ENCODE data around the gene CYB5A.

CYB5A gene

GRCh38 chr18:74244554-74244953, 47.2 kb downstream of the CYB5A start:
- H3K27ac ChIP-seq: no peak overlapping the region
- TF ChIP-seq CTCF (IDR thresholded peaks at IDR 0.05): no peak
- TF ChIP-seq ZFX (IDR thresholded peaks at IDR 0.05; ENCODE audit: borderline replicate concordance): no peak

- no peak overlapping the region for H3K27ac ChIP-seq
- TF ChIP-seq CTCF (IDR thresholded peaks at IDR 0.05) (no peak), ZFX (IDR thresholded peaks at IDR 0.05; ENCODE audit: borderline replicate concordance) (no peak)
Observed at GRCh38 chr18:74243127-74243526, 48.6 kb downstream of the CYB5A start.

GRCh38 chr18:74242438-74243096, 49.2 kb downstream of the CYB5A start:
- H3K27ac ChIP-seq: no peak overlapping the region
- TF ChIP-seq ZFX (IDR thresholded peaks at IDR 0.05; ENCODE audit: borderline replicate concordance): no peak
- TF ChIP-seq CTCF (IDR thresholded peaks at IDR 0.05): no peak

- TF ChIP-seq ZFX (IDR thresholded peaks at IDR 0.05; ENCODE audit: borderline replicate concordance) (no peak), CTCF (IDR thresholded peaks at IDR 0.05) (no peak)
- H3K27ac ChIP-seq: no peak overlapping the region
Observed at GRCh38 chr18:74241970-74242369, 49.8 kb downstream of the CYB5A start.

GRCh38 chr18:74241426-74241825, 50.3 kb downstream of the CYB5A start:
- TF ChIP-seq ZFX (IDR thresholded peaks at IDR 0.05; ENCODE audit: borderline replicate concordance) (no peak), CTCF (IDR thresholded peaks at IDR 0.05) (no peak)
- H3K27ac ChIP-seq: no peak overlapping the region

- TF ChIP-seq CTCF (IDR thresholded peaks at IDR 0.05): no peak
- TF ChIP-seq ZFX (IDR thresholded peaks at IDR 0.05; ENCODE audit: borderline replicate concordance): no peak
- no peak overlapping the region for H3K27ac ChIP-seq
Observed at GRCh38 chr18:74239567-74239966, 52.2 kb downstream of the CYB5A start.

- TF ChIP-seq ZFX (IDR thresholded peaks at IDR 0.05; ENCODE audit: borderline replicate concordance) (no peak), CTCF (IDR thresholded peaks at IDR 0.05) (no peak)
- no peak overlapping the region for H3K27ac ChIP-seq
Observed at GRCh38 chr18:74234326-74235171, 57.2 kb downstream of the CYB5A start.

All from 22Rv1 (cell line).